ENCODE results near the gene ZNF521.
A peak's percentile ranks its signal among the peaks of the same experiment; 100 is the strongest.

The ZNF521 gene

DNA sequence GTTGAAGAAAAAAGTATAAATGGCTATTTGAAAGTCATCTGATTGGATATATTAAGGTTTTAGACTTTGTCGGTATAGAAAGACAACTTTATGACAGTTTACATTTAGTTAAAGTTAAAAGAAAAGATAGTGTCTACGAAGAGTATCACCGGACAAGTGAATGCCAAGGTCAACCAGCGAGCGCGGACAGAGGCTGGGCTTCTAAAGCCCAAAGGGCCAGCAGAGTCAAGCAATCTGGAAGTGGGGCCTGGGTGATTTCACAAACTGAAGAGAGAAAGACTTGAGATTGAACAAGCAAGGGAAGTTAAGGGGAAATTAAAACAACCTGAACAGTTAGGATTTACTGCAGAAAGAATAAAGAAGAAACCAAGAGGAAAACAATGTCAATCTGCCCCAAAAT is 16.3 kb downstream of the ZNF521 start:
- no peak for DNase-seq (ENCODE audit: low read depth)

DNA sequence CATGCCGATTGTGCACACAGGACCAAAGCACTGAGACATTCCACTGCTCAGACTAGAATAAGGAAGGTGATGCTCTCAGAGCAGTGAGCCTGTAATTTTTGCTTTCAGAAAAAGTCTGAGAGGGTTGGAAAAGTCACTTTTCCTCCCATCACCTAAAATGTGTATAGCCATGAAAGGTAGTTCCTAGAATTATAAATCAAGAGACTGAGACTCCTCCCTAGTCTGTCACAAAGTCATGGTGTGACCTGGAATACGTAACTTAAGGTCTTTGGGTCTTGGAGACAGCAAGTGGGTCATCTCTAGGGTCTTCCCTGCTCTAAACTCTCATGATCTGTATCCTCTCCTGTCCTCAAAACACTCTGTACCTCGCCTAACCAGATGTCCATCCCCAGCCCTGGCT is 16.9 kb downstream of the ZNF521 start:
- DNase-seq (ENCODE audit: low read depth), result no peak

DNA sequence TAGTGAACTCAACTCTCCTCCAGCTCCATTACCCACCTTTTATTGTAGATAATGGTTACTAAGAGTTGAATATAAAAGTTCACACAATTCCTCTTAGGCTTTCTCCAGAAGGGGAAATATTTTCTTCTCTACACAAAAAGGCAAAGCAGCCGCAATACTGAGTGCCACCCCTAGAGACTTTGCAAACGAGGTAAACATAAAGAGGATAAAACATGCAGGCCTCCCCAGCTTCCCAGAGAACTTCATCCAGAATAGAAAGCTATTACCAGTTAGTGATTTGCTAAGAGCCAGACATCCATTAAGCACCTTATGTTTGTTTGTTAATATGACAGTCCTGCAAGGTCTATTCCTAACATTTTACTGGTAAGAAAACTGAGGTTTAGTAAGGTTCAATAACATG is 17.4 kb downstream of the ZNF521 start:
- no peak for DNase-seq (ENCODE audit: low read depth)

DNA sequence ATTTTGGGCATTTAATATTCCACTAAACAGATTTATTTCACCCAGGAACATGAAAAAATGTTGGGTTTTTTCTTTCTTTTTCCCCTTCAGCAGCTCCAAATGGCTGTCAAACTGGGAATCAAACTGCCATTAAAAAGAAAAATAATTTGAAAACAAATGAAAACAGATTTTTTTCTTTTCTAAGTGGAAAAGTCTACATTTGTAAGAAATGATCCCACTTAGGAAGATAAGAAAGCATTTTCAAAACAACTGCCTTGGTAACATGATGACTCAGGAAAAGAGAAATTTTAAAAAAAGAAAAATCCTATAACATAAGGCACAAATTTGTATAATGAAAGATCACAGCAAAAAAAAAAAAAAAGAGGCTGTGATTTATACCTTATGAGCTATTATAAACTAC is 20.0 kb downstream of the ZNF521 start:
- no peak for DNase-seq (ENCODE audit: low read depth)

DNA sequence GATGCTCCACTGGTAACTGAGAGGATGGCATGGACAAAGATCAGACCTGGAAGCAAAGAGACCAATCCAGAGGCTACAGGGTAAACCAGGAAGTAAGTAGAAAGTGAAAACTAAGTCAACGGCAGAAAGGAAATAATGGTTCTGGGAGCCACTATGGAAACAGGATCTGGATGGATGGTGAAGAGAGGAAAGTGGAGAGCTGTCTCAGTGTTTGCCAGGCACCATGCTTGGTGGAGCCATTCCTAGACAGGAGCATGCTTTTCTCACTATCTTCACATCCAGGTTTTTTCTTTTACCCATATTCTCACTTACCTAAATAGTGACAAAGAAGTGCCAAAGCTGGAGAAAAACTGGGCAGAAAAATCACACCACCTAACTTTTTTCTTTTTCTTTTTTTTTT is 22.2 kb downstream of the ZNF521 start:
- no peak for DNase-seq (ENCODE audit: low read depth)

DNA sequence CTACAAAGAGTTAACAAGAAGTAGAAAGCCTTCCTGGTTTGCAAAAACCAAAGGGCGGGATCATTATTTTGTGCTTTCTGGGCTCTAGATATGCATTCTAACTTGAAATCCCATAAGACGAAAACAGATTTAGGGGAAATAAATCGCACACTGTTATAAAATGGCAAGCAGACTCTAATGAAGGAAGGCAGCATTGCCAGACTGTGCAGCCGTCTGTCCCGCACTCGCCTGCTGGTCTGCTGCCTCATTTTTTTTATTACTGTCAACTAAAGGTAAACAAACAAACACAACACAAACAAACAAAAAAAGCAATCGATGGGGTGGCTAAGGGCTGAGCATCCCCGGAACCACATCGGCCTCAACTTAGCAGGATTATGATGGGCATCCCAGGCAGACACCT is 24.4 kb downstream of the ZNF521 start:
- no peak for DNase-seq (ENCODE audit: low read depth)

DNA sequence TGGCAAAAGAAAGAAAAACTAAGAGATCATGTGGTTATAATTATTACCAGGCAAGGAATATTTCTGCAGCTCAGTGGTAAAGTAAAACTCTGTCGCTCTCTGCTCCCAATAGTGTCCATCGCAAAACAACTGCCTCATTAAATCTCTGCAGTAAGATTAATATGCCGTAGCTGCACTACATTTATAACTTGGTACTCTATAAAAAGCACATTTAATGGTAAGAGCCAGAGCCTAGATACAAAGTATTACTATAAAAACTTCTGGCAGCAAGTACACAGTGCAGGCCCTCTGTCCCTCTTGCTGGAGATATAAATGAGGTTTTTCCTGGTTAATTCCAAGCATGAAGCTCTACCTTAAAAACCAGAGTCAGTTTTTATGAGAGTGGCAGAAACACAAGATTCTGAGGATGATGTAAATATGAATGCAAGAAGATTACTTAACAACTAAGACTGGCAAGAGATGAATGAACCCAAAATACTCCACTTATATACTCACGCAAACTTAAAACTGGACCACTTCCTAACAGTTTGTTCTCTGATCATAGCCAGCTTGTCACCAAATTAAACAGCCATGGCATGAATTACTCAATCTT is 25.5 kb downstream of the ZNF521 start:
- DNase-seq (ENCODE audit: low read depth), result no peak

DNA sequence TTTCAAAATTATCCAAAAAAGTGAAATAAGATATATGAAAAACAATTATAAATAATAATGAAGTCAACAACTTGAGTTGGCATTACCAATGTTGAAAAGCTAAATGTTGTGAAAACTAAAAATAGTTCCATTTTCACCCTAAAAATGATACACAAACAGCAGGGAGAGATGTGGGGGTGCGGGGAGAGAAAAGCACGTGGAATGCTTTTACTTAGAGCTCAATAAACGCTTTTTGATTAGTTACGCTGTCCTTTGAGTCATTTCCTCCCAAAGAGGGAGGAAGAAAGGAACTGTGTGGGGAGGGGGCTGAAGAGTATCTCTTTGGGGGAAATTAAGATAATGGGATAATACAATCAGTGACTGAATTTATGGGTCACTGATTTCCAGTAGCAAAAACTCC is 29.2 kb downstream of the ZNF521 start:
- DNase-seq (ENCODE audit: low read depth), result no peak

DNA sequence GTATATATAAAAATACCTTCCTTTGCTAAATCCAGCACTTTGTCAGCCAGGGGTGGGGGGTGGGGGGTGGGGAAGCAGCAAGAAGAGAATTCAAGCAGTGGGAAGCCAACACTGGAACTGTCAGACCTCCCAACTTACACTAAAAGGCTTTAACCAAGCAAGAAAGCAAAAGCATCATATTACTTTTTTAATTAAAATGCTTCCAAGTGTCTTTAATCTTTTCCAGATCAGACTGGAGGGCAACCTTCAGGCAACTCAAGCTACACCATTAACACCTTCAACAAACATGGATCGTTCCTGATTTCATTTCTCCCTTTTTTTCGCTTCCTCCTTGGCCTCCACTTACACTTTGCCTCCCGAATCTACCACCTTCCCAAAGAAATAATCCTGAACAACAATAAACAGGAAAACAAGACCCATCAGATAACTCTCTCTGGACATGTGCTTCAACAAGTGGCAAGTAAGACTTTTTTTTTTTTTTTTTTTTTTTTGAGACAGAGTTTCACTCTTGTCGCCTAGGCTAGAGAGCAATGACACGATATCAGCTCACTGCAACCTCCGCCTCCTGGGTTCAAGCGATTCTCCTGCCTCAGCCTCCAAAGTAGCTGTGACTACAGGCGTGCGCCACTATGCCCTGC is 35.5 kb downstream of the ZNF521 start:
- no peak for DNase-seq (ENCODE audit: low read depth)

DNA sequence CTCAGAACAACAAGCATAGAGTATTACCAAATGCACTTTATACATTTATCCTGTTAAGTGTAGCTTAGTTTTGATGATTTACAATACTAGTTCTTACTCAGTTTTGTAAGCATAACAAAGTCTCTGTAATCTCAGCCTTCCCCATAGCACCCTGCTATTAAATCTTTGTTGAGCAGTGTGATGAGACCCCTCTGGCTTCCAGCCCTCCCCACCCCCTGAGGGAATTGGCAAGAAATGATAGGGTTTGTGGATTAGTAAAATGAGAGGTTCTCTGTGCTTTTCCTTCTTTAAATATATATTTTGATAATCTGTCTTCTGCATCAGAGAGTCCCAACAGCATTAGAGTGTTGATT is 37.2 kb downstream of the ZNF521 start:
- no peak for DNase-seq (ENCODE audit: low read depth)

DNA sequence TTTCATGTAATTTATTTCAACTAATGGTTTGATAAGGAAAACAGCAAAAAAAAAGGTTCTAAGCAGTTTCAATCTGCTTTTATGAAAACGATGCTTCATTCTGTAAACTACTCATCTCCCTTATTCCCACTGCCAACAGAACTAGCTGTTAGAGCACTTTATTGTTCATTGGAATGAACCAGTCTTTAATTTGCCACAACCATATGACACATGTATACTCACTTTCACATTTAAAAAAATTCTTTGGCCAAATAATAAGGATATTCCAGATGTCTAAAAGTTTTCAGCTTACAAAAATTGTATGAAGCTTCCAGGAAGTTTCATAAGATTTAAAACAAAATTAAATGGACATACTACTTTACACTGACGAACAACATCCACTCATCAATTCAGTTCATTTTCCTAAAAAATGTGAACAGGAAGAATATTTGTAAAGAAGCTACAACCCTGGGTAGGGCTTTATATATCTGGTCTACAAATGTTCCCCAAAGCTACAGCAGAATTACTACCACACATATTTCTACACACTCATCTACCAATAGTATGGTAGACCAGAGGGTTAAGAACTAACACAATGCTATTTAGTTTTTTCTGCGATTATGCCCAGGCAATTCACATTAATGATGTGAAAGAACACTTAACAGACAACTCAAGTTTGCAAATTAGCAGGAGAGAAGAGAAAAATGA is 37.7 kb downstream of the ZNF521 start:
- DNase-seq (ENCODE audit: low read depth), result no peak

DNA sequence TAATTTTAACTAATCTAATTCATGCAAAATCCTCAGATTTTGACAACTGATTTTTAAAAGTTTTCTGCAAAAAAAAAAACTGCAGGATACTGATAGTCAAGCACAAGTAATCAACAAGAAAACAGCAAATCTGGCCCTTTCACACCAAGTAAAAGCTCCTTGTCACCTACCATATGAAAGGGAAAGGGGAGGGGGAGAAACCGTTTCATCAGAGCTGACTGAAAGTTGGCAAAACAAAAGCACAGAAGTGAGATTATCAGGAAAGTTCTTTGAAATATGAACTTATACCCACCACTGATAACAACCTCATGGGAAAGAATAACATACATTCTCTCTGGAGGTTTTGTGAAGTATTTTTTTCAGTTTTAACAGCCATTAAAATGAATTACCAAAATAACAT is 38.7 kb downstream of the ZNF521 start:
- no peak for DNase-seq (ENCODE audit: low read depth)

DNA sequence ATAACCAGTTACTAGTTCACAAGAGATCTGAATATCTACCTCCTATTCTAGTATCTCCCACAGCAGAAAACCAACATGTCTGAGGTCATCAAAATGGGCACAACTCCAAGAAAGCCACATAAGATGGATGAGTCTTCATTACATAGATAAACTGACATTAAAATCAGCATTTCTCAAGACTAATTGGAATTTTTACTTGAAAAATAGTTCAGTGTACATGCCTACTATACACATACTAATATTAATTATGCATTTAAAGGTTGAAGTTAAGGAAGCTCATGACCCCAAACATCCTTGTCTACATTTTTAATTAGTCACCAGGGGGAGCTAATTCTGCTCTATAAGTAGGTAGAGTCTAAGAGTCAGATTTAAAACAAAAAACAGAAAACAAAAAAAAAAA is 41.9 kb downstream of the ZNF521 start:
- DNase-seq (ENCODE audit: low read depth), result peak; percentile 67

DNA sequence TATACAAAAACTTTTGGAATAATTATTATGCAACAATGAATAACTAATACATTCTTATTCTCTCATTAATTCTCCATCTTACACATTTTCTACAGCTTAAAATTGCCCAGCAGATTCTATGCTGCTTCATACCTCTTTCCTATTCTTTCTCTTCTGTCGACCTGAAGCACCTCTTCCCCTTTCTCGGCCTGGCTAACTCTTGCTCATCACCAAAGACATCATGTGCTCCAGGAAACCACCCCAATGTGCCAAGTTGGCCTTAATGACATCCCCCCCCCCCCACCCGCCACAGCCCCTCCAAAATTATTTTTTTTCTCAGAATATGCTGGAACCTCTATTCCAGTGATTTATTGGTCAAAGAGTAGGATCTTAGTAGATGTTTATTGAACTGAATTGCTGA is 43.6 kb downstream of the ZNF521 start:
- DNase-seq (ENCODE audit: low read depth), result no peak

DNA sequence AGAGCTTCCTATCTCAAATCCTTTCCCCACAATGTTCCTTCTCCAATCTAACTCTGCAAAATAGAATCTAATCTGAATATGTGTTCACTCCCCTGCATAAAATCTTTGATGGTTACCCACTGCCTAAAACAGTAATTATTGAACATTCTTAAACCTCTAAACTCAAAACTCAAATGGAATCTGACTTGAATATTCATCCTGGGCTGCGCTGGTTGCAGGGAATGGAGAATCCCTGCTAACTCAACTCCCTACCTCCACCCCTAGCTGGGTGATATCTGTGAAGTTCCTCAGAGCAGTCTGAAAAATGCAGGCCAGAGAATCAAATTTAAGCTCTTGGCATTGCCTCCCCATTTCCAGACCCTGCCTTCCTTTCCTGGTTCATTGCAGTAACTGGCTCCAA is 44.8 kb downstream of the ZNF521 start:
- DNase-seq (ENCODE audit: low read depth), result no peak

DNA sequence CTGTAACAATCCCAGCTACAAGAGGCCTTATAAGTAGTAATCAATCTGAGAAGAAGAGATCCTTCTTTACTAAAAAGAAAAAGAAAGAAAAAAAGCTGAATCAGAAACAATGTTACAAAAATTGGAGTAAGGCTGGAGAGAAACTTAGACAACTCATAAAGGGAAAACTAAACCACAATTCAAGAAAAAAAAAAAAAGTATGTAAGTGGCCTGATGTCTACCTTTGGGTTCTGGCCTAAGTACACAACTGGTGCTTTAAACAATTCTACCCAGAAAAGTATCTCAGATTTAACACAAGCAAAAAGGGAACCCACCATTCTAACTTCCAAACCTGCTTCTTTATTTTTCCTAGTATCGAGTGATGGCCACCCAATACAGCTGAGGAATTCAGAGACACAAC is 45.3 kb downstream of the ZNF521 start:
- no peak for DNase-seq (ENCODE audit: low read depth)

DNA sequence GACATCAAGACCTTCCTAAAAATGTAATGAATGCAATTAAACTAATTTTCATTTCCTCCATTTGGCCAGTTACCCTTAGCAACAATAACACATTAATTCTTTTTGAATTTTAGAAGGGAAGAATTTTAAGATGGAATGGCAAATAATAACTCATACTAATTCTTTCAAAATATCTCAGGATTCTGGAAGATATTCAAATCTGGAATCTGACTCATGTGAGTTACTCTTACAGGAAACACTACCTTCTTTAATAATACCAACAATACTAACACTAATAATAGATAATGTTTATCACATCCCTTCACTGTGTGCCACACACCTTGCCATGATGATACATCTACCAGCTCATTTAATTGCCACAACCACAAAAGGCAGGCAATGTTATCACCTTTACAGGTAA is 46.4 kb downstream of the ZNF521 start:
- DNase-seq (ENCODE audit: low read depth), result no peak

DNA sequence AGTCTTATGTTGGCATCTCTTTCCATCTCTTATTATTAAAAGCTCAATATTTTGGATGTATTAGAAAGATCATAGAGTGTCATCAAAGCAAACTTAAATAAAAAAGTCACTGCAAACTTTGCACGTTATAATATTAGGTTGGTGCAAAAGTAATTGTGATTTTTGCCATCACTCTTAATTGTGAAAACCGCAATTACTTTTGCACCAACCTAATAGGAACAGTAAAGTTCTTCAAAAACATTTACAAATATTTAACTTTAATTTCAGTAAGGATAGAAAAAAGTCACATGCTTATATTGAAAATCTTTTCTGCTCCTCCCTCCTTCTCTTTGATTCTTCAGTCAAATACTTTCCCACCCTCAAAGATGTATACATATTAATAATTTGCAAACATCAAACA is 51.5 kb downstream of the ZNF521 start:
- no peak for DNase-seq (ENCODE audit: low read depth)

DNA sequence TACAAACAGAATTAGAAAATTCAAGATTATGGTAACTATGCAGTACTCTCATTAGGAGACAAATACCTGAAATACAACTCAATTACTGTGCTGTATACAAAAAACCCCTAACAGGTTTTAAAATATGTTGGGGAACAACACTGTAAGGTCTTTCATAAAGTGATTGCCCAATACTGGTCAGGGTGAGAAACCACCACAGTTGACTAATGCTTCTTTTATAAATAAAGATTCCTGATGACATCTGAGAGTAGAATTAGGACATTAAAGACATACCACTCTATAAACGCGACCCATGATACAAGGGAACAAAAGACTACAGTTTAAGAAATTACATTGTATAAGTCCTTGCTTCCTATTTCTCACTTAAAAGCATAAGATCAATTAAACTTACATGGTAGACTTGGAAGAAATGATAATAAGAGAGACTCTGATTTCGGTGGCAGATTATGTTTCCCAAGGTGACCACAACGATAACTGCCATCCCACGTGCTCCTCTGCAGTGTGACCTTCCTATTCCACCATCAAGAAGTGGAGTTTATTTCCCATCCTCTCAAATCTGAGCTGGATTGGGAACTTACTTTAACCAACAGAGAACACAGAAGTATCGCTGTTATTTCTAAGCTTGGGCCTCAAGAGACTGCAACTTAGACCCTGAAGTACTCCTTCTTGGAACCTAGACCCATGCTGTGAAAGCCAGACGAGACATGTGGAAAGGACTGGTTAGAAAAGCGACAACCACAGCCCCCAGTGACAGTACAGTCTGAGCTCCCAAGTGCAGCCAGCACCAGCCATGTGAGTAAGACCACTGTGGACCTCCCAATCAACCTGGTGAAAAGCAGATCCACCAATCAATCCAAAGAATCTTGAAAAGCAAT is 52.3 kb downstream of the ZNF521 start:
- peak; percentile 27 for DNase-seq (ENCODE audit: low read depth)

DNA sequence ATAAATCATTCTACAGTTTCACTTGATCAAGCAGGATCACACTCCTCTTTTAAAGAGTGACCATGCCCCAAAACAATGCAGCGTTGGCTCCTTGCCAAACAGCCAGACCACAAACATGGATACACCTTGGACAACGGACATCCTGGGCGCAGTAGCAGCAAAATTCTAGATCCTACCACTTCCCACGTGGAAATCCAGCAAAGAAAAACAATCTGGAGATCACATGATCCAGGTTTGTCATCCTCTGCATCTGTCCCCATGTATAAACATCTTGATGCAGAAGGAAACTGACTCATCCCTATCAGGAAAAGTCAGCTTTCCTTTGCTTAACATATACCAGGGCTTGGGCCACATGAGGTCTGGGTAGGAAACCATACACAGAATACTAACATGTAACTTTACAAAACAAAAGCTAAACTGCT is 53.1 kb downstream of the ZNF521 start:
- peak; percentile 89 for DNase-seq (ENCODE audit: low read depth)

DNA sequence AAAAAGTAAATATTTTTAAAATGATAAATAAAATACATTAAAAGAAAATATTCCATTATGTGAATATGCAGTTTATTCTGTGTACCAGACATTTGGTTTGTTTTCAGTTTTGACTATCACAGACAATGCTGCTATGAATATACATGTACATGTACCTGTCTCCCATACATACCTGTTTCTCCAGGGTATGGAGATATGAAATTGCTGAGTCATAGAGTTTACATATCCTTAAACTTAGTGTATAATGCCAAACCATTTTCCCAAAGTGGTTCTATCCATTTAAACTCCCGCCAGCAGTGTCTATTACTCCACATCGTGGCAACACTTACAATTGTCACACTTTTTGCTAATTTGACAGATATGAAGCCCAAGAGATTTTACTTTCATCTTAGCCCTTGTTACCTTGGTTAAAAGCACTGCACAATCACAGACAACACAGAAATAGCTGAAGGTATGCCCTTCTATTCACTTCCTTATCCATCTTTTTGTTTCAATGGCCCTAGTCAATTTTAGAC is 56.3 kb downstream of the ZNF521 start:
- DNase-seq (ENCODE audit: low read depth), result no peak

DNA sequence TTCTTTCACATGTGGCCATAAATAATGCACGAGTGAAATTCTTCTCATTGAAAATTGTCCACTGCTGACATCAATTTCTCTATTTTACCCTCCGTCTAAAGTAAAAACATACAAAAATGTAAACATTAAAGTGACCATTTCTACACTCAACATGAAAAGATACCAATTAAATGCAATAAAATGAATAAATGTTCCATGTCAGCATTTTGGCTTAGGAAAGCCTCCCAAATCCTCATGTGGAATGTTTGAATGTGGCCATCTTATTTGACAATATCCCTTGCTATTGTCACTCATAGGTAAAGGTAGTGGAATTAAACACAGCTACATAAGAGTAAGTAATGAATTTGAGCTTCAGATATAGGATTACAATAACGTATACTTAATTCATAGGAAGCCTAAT is 60.8 kb downstream of the ZNF521 start:
- no peak for DNase-seq (ENCODE audit: low read depth)
